HL-60 (cell line): ENCODE measurements around the gene DDR2.

ENCODE experiments used
- POLR2AphosphoS5 ChIP-seq: IDR thresholded peaks from 2 replicates; pipeline ENCODE4 v1.6.1; 2012; ENCODE audit warnings: low read depth
- TF ChIP-seq, protein P1 (sequence below): IDR thresholded peaks from one replicate; pipeline ENCODE4 v1.5.1; 2011; ENCODE audit warnings: low read length, control low read depth, inconsistent platforms; ENCODE audit not compliant: insufficient read depth

DNA sequence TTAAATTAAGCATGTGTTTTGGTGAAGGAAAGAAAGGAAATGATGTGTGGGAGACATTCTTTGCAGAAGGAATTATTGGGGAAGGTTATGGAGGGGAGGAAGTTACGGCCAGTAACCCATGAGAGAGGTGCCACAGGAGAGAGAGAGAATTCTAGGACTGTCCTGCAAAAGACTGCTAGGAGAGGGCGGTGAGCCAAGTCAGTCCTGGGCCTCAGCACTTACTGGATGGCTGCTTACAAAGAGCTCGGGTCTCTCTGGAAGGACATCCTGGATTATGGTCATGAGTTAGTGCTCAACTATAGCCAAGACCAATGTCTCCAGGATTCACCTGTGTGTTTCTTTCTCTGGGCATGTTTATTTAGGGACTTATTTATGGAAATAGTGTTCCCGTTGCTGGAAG, 83.9 kb downstream of the DDR2 start:
- TF ChIP-seq, protein P1, sequence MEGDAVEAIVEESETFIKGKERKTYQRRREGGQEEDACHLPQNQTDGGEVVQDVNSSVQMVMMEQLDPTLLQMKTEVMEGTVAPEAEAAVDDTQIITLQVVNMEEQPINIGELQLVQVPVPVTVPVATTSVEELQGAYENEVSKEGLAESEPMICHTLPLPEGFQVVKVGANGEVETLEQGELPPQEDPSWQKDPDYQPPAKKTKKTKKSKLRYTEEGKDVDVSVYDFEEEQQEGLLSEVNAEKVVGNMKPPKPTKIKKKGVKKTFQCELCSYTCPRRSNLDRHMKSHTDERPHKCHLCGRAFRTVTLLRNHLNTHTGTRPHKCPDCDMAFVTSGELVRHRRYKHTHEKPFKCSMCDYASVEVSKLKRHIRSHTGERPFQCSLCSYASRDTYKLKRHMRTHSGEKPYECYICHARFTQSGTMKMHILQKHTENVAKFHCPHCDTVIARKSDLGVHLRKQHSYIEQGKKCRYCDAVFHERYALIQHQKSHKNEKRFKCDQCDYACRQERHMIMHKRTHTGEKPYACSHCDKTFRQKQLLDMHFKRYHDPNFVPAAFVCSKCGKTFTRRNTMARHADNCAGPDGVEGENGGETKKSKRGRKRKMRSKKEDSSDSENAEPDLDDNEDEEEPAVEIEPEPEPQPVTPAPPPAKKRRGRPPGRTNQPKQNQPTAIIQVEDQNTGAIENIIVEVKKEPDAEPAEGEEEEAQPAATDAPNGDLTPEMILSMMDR, result no peak
- TF ChIP-seq POLR2AphosphoS5, result no peak
